Measurements from ENCODE around the gene ACOX1. TPM values are rescaled to one million over a fixed set of nuclear protein-coding genes. Genes with fewer than 3 reads are reported as not detected.

The ACOX1 gene
- total and polyA plus RNA-seq, 2 of the 13 experiments (the other 11 are each of a cell fraction or from before 2014, with no cell fraction given) = 86.4 to 120 TPM

GRCh38 chr17:75892556-75893224, 86.3 kb downstream of the ACOX1 start (continued):
- TF ChIP-seq FOXJ3 (CRISPR knock-in tag; IDR thresholded peaks at IDR 0.05; ENCODE audit: borderline replicate concordance) = 0 out of 2 replicates have a peak, but pooled peaks have one; percentile 16
- no peak for TF ChIP-seq CERS6 (CRISPR knock-in tag; IDR thresholded peaks at IDR 0.05)
- TF ChIP-seq SRSF1 (optimal IDR thresholded peaks at IDR 0.05; ENCODE audit: low read depth, low read length) = no peak
- peak; percentile 68 for TF ChIP-seq ZNF12 (CRISPR knock-in tag; IDR thresholded peaks at IDR 0.05)
- no peak for TF ChIP-seq TAF15 (IDR thresholded peaks at IDR 0.05; ENCODE audit: low read depth, low read length, poor library complexity, severe bottlenecking)
- no peak for TF ChIP-seq ZNF597 (CRISPR knock-in tag; IDR thresholded peaks at IDR 0.05)
- TF ChIP-seq SOX5 (CRISPR knock-in tag; IDR thresholded peaks at IDR 0.05; ENCODE audit: borderline replicate concordance) = no peak; the same call in 1 of the 2 replicates
- no peak; the same call in 1 of the 2 replicates for TF ChIP-seq ZNF205 (CRISPR knock-in tag; IDR thresholded peaks at IDR 0.05)
- peak; percentile 99 for TF ChIP-seq PATZ1 (CRISPR knock-in tag; IDR thresholded peaks at IDR 0.05)
- no peak for TF ChIP-seq ZNF34 (CRISPR knock-in tag; IDR thresholded peaks at IDR 0.05; ENCODE audit: borderline replicate concordance)
- TF ChIP-seq CTCF (CRISPR knock-in tag; IDR thresholded peaks at IDR 0.05) = peak; percentile 22
- TF ChIP-seq ZNF75D (CRISPR knock-in tag; IDR thresholded peaks at IDR 0.05; ENCODE audit: borderline replicate concordance) = no peak
- TF ChIP-seq ARID5B (CRISPR knock-in tag; IDR thresholded peaks at IDR 0.05) = 0 out of 2 replicates have a peak, but pooled peaks have one; percentile 9
- TF ChIP-seq ZNF737 (CRISPR knock-in tag; IDR thresholded peaks at IDR 0.05; ENCODE audit: borderline replicate concordance) = no peak
- TF ChIP-seq RFX5 (IDR thresholded peaks at IDR 0.05; ENCODE audit: low read depth, low read length) = no peak
- peak; percentile 57 for TF ChIP-seq NFYB (CRISPR knock-in tag; IDR thresholded peaks at IDR 0.05)
- TF ChIP-seq ZNF629 (CRISPR knock-in tag; conservative IDR thresholded peaks at IDR 0.05) = peak; percentile 60
- TF ChIP-seq ZNF549 (CRISPR knock-in tag; IDR thresholded peaks at IDR 0.05) = no peak
- TF ChIP-seq PHF20 (CRISPR knock-in tag; IDR thresholded peaks at IDR 0.05) = peak; percentile 38; the same call in 1 of the 2 replicates
- TF ChIP-seq KLF11 (CRISPR knock-in tag; IDR thresholded peaks at IDR 0.05) = peak; percentile 21; the same call in 1 of the 2 replicates
